Amniotic epithelial cell (primary cell): ENCODE data around the gene ZC3H10.
"Not testable (repeated sequence)": the region's sequence is repeated elsewhere in the genome, so short reads cannot be mapped to it uniquely, and the experiment has no call there.

ENCODE experiments used
- DNase-seq: peaks from one replicate; pipeline ENCODE4 v3.0.0-alpha.2; 2010; ENCODE audit warnings: low read depth

The ZC3H10 gene

DNA sequence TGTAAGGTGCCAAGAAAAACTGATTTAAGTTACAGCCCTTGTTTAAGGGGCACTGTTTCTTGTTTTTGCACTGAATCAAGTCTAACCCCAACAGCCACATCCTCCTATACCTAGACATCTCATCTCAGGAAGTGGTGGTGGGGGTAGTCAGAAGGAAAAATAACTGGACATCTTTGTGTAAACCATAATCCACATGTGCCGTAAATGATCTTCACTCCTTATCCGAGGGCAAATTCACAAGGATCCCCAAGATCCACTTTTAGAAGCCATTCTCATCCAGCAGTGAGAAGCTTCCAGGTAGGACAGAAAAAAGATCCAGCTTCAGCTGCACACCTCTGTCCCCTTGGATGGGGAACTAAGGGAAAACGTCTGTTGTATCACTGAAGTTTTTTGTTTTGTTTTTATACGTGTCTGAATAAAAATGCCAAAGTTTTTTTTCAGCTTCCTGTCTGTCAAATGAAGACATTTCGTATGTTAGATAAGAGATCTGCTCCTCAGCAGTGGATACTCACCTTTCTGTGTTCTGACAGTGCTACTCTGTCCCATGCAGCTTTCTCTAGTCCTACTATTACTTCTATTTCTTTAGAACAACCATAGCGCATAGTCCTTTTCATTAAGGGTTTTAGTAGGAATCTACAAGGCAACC is 14.9 kb upstream of the ZC3H10 start:
- no peak for DNase-seq

DNA sequence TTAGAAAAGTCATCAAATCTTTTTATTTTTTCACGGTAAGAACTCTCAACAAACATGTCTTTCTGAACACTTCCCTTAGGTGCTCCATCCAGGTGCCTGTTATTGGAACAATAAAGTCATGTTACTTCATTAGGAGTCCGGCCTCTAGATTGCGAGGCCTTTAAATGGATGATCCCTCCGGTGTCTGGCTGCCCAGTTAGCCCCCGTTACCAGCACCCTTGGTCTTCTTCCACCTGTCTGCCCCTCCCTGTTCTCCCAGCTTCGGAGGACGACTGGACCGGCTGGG is 14.3 kb upstream of the ZC3H10 start:
- DNase-seq = peak; percentile 22

DNA sequence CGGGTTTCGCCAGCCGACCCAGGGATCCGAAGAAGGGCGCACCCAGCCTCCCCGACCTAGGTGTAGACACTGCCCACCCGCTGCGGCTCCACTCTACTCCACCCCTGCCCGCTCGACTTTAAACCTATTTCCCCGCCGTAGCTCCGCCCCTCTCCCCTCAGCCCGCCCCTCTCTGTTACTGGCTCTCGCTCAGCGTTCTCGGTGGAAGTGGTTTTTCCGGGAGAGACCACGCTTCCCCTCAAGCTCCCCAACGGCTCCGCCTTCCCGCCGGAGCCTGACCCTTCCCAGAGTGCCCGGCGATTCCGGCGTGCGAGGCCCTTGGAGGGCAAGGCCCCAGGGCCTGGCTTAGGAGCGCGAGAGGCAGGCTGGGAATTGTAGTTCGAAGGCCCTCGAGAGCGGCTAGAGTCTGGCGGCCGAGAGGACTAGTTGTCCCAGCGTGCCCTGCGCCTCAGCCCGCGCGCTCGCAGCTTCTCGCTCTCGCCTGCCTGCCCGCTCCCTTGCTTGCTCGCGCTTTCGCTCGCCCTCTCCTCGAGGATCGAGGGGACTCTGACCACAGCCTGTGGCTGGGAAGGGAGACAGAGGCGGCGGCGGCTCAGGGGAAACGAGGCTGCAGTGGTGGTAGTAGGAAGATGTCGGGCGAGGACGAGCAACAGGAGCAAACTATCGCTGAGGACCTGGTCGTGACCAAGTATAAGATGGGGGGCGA is 13.8 kb upstream of the ZC3H10 start, which contains the start of gene PA2G4:
Gene PA2G4, plus strand, starts transcription at position 451 of the 706 bp plus-strand sequence. Its CDS starts 179 bp downstream, at position 630.
- peak; percentile 99 for DNase-seq

DNA sequence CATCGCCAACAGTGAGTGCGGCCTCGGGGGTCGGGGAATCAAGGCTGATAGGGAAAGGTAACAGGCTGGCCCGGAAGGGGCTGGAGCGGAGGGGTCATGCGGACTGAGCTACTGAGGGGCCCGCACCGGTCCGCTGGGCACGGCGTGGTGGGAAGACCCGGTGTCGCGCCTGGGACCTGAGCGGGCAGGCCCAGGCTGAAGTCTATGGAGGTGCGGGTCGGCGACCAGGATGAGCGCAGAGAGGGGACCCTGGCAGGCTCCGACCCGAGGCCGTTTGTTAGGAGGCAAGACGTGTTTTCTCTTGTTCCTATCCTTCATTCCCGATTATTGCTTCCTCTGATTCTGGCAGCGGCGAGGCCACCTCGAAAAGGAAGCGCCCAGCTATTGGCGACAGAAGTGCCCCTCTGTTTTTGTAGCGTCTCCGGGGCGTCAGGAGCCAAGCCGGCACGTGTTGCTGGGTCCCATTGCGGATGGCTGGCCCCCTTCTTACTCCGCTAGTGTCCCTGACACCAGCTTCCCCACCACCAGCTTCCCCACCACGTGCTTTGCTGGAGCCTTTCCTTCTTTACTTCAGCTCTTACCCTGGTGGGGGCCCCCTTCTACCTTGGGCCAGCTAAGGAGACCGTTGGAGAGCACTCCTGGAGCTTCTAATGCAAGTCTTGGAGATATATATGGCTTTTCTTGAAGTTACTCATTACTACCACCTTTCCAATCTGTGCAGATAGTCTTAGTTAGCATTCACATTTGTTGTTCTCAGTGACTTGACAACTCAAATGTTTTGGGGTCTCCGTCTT is 13.1 kb upstream of the ZC3H10 start:
- DNase-seq = no peak

GRCh38 chr12:56105609-56105902 is 12.5 kb upstream of the ZC3H10 start:
- DNase-seq = no peak

GRCh38 chr12:56107242-56107641 is 10.8 kb upstream of the ZC3H10 start:
- no peak for DNase-seq

GRCh38 chr12:56110571-56110970 is 7.5 kb upstream of the ZC3H10 start:
- DNase-seq = no peak

- peak; percentile 29 for DNase-seq
Measured at GRCh38 chr12:56114084-56114483, 4.0 kb upstream of the ZC3H10 start.

- DNase-seq = peak; percentile 31
Measured at GRCh38 chr12:56115329-56115728, 2.7 kb upstream of the ZC3H10 start.

DNA sequence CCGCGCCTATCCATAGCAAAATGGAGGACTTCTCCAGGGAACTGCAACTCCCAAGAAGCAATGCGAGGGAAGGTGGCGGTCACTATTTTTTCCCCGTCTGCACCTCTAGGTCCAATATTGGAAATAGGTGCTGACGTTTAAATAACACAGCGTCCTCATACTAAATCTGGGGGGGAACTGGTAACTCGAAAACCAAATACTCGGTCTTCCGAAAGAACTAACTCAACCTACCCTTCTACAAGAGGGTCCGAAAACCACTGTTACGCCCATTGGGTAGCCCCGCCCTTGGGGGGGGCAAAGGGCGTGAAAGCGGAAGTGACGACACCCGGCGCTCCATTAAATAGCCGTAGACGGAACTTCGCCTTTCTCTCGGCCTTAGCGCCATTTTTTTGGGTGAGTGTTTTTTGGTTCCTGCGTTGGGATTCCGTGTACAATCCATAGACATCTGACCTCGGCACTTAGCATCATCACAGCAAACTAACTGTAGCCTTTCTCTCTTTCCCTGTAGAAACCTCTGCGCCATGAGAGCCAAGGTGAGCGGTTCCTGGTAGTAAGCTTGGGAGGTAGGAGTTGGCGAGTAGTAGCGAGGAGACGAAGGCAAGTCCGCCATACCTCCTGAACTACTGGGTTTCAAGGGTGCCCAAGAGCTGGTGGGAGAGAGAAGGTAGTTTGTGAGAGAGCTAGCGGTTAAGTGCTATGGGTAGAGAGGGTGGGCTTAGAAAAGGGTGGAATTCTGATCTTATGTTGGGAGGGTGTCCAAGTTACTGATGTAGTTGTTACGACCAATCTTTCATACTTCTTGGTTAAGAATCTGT is 1.6 kb upstream of the ZC3H10 start, which contains the start of gene RPL41:
Gene RPL41, plus strand, starts transcription at position 367 of the 815 bp plus-strand sequence.
- peak; percentile 87 for DNase-seq

DNA sequence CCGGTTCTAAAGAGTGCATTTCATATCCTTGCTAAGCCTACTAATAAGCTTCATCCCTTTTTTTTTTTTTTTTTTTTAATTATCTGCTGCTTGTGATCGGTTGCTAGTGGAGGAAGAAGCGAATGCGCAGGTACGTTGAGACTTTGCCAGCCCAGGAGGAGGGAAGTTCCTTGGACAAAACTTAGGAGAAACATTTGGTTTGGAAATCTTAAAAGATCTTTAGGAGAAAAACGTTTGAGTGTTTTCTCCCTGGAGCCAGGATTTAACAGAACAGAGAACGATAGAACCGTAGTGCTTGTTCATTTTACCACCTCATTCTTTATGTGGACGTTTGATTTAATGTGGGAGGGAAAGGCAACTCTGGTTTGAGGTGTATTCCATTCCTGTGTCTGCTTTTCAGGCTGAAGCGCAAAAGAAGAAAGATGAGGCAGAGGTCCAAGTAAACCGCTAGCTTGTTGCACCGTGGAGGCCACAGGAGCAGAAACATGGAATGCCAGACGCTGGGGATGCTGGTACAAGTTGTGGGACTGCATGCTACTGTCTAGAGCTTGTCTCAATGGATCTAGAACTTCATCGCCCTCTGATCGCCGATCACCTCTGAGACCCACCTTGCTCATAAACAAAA is 872 bp upstream of the ZC3H10 start:
- DNase-seq = not testable (repeated sequence)

GRCh38 chr12:56118688-56119357 is 757 bp downstream of the ZC3H10 start:
- DNase-seq = no peak

DNA sequence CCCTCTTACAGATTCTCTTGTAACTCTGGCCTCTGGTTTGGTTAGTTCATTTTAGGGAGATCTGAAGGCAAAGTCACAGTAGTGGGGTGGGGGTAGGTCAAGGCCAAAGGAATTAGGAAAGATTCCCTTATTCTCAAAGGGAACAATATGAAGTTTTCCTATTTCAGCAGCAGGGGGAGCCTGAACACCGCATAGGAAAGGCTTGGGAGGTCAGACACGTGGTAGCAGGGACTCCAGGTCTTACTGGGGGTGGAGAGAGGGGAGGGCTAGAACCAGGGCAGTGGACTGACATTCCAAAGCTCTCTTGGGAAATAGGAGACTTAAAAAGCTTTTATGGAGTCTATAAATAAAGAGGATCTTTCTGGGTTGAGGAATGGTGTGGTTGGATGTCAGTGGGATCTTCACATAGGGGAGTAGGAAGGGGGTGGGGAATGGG is 1.3 kb downstream of the ZC3H10 start:
- peak; percentile 97 for DNase-seq

- no peak for DNase-seq
Measured at GRCh38 chr12:56120158-56120846, 2.2 kb downstream of the ZC3H10 start.

- DNase-seq = no peak
Measured at GRCh38 chr12:56121204-56121870, 3.3 kb downstream of the ZC3H10 start.

GRCh38 chr12:56122637-56123036 is 4.6 kb downstream of the ZC3H10 start:
- no peak for DNase-seq

GRCh38 chr12:56124133-56124532 is 6.1 kb downstream of the ZC3H10 start:
- DNase-seq = no peak

- DNase-seq = no peak
Measured at GRCh38 chr12:56126732-56127239, 8.7 kb downstream of the ZC3H10 start.

GRCh38 chr12:56127485-56127887 is 9.4 kb downstream of the ZC3H10 start:
- DNase-seq = no peak
